HCT116 (cell line): ENCODE data around the gene AGAP1. TPM values are rescaled to one million over a fixed set of nuclear protein-coding genes. Genes with fewer than 3 reads are reported as not detected.

Source experiments
- ATAC-seq: fragments of 200-7000 bp; cut with Tn5 transposase; 2 replicates; pipeline ENCODE4 v1.9.1; 2020; ENCODE audit warnings: mild to moderate bottlenecking, moderate library complexity
- BruUV-seq: library from RNA; stranded (reverse); fragments of 400-500 nt; replicated peaks from 2 replicates; lab custom pipeline; 2021; lab: Mats Ljungman, UMichigan
- CTCF ChIA-PET: fragments of 300-600 bp; sonication (Branson Sonifier 250); formaldehyde crosslinking; loops from one replicate; lab custom pipeline; 2021; ENCODE audit warnings: antibody characterized with exemption; lab: Charles Lee
- POLR2A ChIA-PET: fragments of 300-600, 350-600 bp; sonication (Branson Sonifier 250); formaldehyde crosslinking; loops from one replicate; lab custom pipeline; 2021; ENCODE audit warnings: antibody characterized with exemption; lab: Charles Lee
- RAD21 ChIA-PET, 2 experiments: fragments of 300-600 bp; sonication (Branson Sonifier 250); formaldehyde crosslinking; loops; one replicate each; lab custom pipeline; 2023; ENCODE audit warnings: low total read pairs in 2 of 2; ENCODE audit not compliant: uncharacterized antibody in 2 of 2, unreplicated experiment in 2 of 2, low non-redundant PET in 1 of 2; lab: Charles Lee
- DNase-seq: peaks from one replicate; pipeline ENCODE4 v3.0.0-alpha.2; 2010; ENCODE audit warnings: low read depth, low spot score
- H2AFZ ChIP-seq: fragments of 200-600 bp; shearing (Covaris generic), sonication (generic); 2 replicates; pipeline ENCODE4 v1.6.1; 2017; ENCODE audit warnings: low read depth, mixed run types, mixed read lengths, antibody characterized with exemption, low read length; ENCODE audit not compliant: poor library complexity, severe bottlenecking
- H3K27ac ChIP-seq: 2 replicates; pipeline ENCODE4 v1.5.1; 2012; ENCODE audit warnings: low read depth, low read length
- H3K27me3 ChIP-seq: fragments of 200-600 bp; sonication (generic); 2 replicates; pipeline ENCODE4 v1.6.1; 2016; ENCODE audit warnings: mixed run types, low read length, mixed read lengths; ENCODE audit not compliant: insufficient read depth
- H3K36me3 ChIP-seq, 2 experiments: fragments of 200-500 bp in 1 of 2; fragments of 200-600 bp in 1 of 2; sonication (Bioruptor generic) in 1 of 2; sonication (generic) in 1 of 2; 2 replicates each; pipeline versions ENCODE4 v1.5.1 to v1.6.1; 2014 to 2016; ENCODE audit warnings: low read length in 2 of 2, inconsistent platforms in 1 of 2, mixed read lengths in 1 of 2, mixed run types in 1 of 2; ENCODE audit not compliant: insufficient read depth in 2 of 2, control insufficient read depth in 1 of 2
- H3K4me1 ChIP-seq, 2 experiments: fragments of 200-600 bp in 1 of 2; sonication (generic) in 1 of 2; 2 replicates each; pipeline versions ENCODE4 v1.5.1 to v1.6.1; 2012 to 2017; ENCODE audit warnings: low read length in 2 of 2, inconsistent platforms in 1 of 2, mild to moderate bottlenecking in 1 of 2, mixed read lengths in 1 of 2, mixed run types in 1 of 2, moderate library complexity in 1 of 2; ENCODE audit not compliant: insufficient read depth in 2 of 2, control insufficient read depth in 1 of 2
- H3K4me2 ChIP-seq: fragments of 200-600 bp; sonication (generic); 2 replicates; pipeline ENCODE4 v1.6.1; 2017; ENCODE audit warnings: mixed run types, low read length, mixed read lengths
- H3K4me3 ChIP-seq, 2 experiments: fragments of 200-600 bp in 1 of 2; sonication (generic) in 1 of 2; replicated peaks in 1 of 2; 2 replicates each; pipeline ENCODE4 v1.5.1; 2011 to 2016; ENCODE audit warnings: low read length in 2 of 2, control low read depth in 1 of 2, low read depth in 1 of 2, mild to moderate bottlenecking in 1 of 2, mixed read lengths in 1 of 2, mixed run types in 1 of 2
- H3K79me2 ChIP-seq: fragments of 200-600 bp; sonication (generic); 2 replicates; pipeline ENCODE4 v1.6.1; 2017; ENCODE audit warnings: mild to moderate bottlenecking, mixed run types, low read length, moderate library complexity, mixed read lengths; ENCODE audit not compliant: insufficient read depth
- H3K9ac ChIP-seq: fragments of 200-600 bp; sonication (generic); 2 replicates; pipeline ENCODE4 v1.6.1; 2016; ENCODE audit warnings: low read length, mixed read lengths
- H3K9me2 ChIP-seq: fragments of 200-600 bp; sonication (generic), shearing (Covaris generic); 2 replicates; pipeline ENCODE4 v1.6.1; 2017; ENCODE audit warnings: mixed run types, mild to moderate bottlenecking, moderate library complexity; ENCODE audit not compliant: insufficient read depth
- H3K9me3 ChIP-seq, 2 experiments: fragments of 200-500 bp in 1 of 2; fragments of 200-600 bp in 1 of 2; sonication (Bioruptor generic) in 1 of 2; sonication (generic) in 1 of 2; 2 replicates each; pipeline ENCODE4 v1.6.1; 2014 to 2017; ENCODE audit warnings: low read length in 2 of 2, mixed read lengths in 2 of 2, inconsistent platforms in 1 of 2, low read depth in 1 of 2, mild to moderate bottlenecking in 1 of 2, mixed run types in 1 of 2, moderate library complexity in 1 of 2; ENCODE audit not compliant: control insufficient read depth in 1 of 2, insufficient read depth in 1 of 2
- H4K20me1 ChIP-seq: fragments of 200-600 bp; sonication (generic), shearing (Covaris generic); 2 replicates; pipeline ENCODE4 v1.6.1; 2017; ENCODE audit warnings: mixed run types, mild to moderate bottlenecking, moderate library complexity; ENCODE audit not compliant: insufficient read depth
- CBX3 ChIP-seq: IDR thresholded peaks from 2 replicates; pipeline ENCODE4 v1.6.1; 2012; ENCODE audit warnings: low read depth
- CEBPB ChIP-seq: IDR thresholded peaks from 2 replicates; pipeline ENCODE4 v1.6.1; 2012; ENCODE audit warnings: low read depth
- EGR1 ChIP-seq: IDR thresholded peaks from 2 replicates; pipeline ENCODE4 v1.6.1; 2012; ENCODE audit warnings: low read depth
- ELF1 ChIP-seq: IDR thresholded peaks from 2 replicates; pipeline ENCODE4 v1.6.1; 2012; ENCODE audit warnings: low read depth, borderline replicate concordance
- EZH2 ChIP-seq: fragments of 200-600 bp; sonication (generic); IDR thresholded peaks from 2 replicates; pipeline ENCODE4 v1.6.1; 2017; ENCODE audit warnings: antibody characterized with exemption, mixed run types
- EZH2phosphoT487 ChIP-seq: fragments of 200-600 bp; IDR thresholded peaks from 2 replicates; pipeline ENCODE4 v1.6.1; 2018; ENCODE audit warnings: antibody characterized with exemption, borderline replicate concordance
- FOSL1 ChIP-seq: IDR thresholded peaks from 2 replicates; pipeline ENCODE4 v1.6.1; 2012; ENCODE audit warnings: low read depth
- JUND ChIP-seq: IDR thresholded peaks from 2 replicates; pipeline ENCODE4 v1.6.1; 2012
- POLR2A ChIP-seq: IDR thresholded peaks from 2 replicates; pipeline ENCODE4 v1.7.0; 2011; ENCODE audit warnings: borderline replicate concordance; ENCODE audit not compliant: insufficient read depth, insufficient read length; ENCODE audit errors: extremely low read depth
- POLR2AphosphoS5 ChIP-seq: IDR thresholded peaks from 2 replicates; pipeline ENCODE4 v1.6.1; 2011; ENCODE audit warnings: mild to moderate bottlenecking, low read depth, low read length, moderate library complexity
- SIN3A ChIP-seq: IDR thresholded peaks from 2 replicates; pipeline ENCODE4 v1.6.1; 2012; ENCODE audit warnings: low read depth
- SP1 ChIP-seq: IDR thresholded peaks from 2 replicates; pipeline ENCODE4 v1.6.1; 2012; ENCODE audit warnings: low read depth
- intact Hi-C: fragments of 100-400 bp; cut with micrococcal nuclease; formaldehyde crosslinking; loops from 2 replicates; pipeline ENCODE4 v1.10.0; 2022
- total RNA-seq: library from RNA; stranded (reverse); gene quantifications from one replicate; pipeline ENCODE4 v1.2.1, GENCODE V29; 2021; ENCODE audit not compliant: unreplicated experiment
- TF ChIP-seq, protein P1 (sequence below), 3 experiments: fragments of 200-600 bp in 1 of 3; sonication (generic) in 1 of 3; IDR thresholded peaks in 2 of 3; conservative IDR thresholded peaks in 1 of 3; 2 replicates each; pipeline ENCODE4 v1.5.1; 2012 to 2017; ENCODE audit warnings: low read depth in 2 of 3, low read length in 2 of 3, antibody characterized with exemption in 1 of 3, borderline replicate concordance in 1 of 3, control low read depth in 1 of 3, mild to moderate bottlenecking in 1 of 3, mixed read lengths in 1 of 3, mixed run types in 1 of 3, moderate library complexity in 1 of 3; ENCODE audit not compliant: insufficient read depth in 1 of 3
- TF ChIP-seq, protein P2 (sequence below): IDR thresholded peaks from 2 replicates; pipeline ENCODE4 v1.6.1; 2011; ENCODE audit warnings: mild to moderate bottlenecking, low read length, moderate library complexity; ENCODE audit not compliant: insufficient replicate concordance; ENCODE audit errors: extremely low read depth
- TF ChIP-seq, protein P3 (sequence below): IDR thresholded peaks from 2 replicates; pipeline ENCODE4 v1.6.1; 2012

AGAP1 gene
- total RNA-seq, 1 experiment from 2014 or later, result 43.8 TPM

DNA sequence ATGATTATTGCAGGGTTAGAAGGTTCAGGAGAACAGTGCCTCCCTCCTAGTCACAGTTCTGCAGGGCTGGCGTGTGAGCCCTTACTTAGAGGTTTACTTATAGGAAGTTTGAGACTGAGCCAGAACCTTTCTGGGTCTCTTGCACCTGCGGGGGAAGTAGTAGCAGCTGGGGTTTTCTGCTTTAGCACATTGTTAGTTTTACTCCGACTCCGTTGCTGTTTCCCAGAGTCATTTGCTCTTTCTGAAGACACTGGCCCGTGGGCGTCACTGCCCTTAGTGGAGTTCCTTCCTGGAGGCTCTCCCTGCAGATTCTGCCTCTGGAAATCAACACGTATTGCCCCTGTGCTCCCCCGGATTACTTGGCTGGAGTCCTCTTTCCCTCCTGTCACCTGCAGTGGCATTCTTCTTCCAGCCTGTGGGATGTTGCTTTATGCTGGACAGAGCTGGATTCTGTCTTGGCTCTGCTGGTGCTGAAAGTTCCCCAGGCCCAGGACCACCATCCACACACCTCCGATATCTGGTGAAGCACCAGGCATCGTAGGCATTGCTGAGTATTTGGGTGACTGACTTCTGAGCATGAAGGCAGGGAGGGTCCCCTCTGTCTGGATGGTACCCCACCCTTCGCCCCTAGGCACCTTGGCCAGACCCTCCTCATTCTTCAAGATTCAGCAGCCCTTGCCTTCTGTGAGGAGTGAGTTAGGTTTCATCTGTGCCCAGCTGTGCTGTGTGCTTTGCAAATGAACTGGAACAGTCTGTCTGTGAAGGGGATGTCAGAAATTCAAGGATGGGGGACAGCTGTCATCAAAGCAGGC, 51.7 kb downstream of the AGAP1 start:
- ChIA-PET POLR2A (no interaction called here), RAD21 (no interaction called here), CTCF (no interaction called here)
- no peak overlapping the region for H3K4me2 ChIP-seq
- H3K79me2 ChIP-seq, result peaks cover 93% of the 10 kb centered on the region
- H2AFZ ChIP-seq, result no peak overlapping the region
- H3K9ac ChIP-seq, result no peak overlapping the region
- no peaks in the 10 kb centered on the region for H3K9me3 ChIP-seq
- BruUV-seq, result no TSS peak
- H3K9me2 ChIP-seq, result no peaks in the 10 kb centered on the region
- H3K27ac ChIP-seq, result no peak overlapping the region
- ATAC-seq, result no peak
- no peak overlapping the region for H3K4me3 ChIP-seq
- DNase-seq, result no peak
- H3K27me3 ChIP-seq, result no peaks in the 10 kb centered on the region
- TF ChIP-seq ELF1, result no peak
- TF ChIP-seq SIN3A, result no peak
- TF ChIP-seq, protein P1, sequence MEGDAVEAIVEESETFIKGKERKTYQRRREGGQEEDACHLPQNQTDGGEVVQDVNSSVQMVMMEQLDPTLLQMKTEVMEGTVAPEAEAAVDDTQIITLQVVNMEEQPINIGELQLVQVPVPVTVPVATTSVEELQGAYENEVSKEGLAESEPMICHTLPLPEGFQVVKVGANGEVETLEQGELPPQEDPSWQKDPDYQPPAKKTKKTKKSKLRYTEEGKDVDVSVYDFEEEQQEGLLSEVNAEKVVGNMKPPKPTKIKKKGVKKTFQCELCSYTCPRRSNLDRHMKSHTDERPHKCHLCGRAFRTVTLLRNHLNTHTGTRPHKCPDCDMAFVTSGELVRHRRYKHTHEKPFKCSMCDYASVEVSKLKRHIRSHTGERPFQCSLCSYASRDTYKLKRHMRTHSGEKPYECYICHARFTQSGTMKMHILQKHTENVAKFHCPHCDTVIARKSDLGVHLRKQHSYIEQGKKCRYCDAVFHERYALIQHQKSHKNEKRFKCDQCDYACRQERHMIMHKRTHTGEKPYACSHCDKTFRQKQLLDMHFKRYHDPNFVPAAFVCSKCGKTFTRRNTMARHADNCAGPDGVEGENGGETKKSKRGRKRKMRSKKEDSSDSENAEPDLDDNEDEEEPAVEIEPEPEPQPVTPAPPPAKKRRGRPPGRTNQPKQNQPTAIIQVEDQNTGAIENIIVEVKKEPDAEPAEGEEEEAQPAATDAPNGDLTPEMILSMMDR (IDR thresholded peaks at IDR 0.05 in 2 of 3, conservative IDR thresholded peaks at IDR 0.05 in 1 of 3; ENCODE audit: borderline replicate concordance in 1 of 3, insufficient read depth in 1 of 3, low read depth in 2 of 3, low read length in 2 of 3), result no peak
- TF ChIP-seq EZH2phosphoT487, result no peak
- no peak for TF ChIP-seq EZH2
- no peak for TF ChIP-seq POLR2A
- TF ChIP-seq, protein P2, sequence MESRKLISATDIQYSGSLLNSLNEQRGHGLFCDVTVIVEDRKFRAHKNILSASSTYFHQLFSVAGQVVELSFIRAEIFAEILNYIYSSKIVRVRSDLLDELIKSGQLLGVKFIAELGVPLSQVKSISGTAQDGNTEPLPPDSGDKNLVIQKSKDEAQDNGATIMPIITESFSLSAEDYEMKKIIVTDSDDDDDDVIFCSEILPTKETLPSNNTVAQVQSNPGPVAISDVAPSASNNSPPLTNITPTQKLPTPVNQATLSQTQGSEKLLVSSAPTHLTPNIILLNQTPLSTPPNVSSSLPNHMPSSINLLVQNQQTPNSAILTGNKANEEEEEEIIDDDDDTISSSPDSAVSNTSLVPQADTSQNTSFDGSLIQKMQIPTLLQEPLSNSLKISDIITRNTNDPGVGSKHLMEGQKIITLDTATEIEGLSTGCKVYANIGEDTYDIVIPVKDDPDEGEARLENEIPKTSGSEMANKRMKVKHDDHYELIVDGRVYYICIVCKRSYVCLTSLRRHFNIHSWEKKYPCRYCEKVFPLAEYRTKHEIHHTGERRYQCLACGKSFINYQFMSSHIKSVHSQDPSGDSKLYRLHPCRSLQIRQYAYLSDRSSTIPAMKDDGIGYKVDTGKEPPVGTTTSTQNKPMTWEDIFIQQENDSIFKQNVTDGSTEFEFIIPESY, result no peak
- no peak for TF ChIP-seq CBX3
- no peak for TF ChIP-seq JUND
- TF ChIP-seq, protein P3, sequence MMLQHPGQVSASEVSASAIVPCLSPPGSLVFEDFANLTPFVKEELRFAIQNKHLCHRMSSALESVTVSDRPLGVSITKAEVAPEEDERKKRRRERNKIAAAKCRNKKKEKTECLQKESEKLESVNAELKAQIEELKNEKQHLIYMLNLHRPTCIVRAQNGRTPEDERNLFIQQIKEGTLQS, result no peak
- TF ChIP-seq CEBPB, result no peak
- no peak for TF ChIP-seq EGR1
- no peak for TF ChIP-seq SP1
- no peak for TF ChIP-seq FOSL1
- TF ChIP-seq POLR2AphosphoS5, result no peak
- H3K36me3 ChIP-seq, result no peaks in the 10 kb centered on the region
- peaks cover 0 to 5% of the 10 kb centered on the region in 2 experiments; a peak in 1 of 4 replicates for H3K4me1 ChIP-seq
- intact Hi-C loops, result no loop called here
- 0 out of 2 replicates have a peak, but pooled peaks cover 8% of the 10 kb centered on the region for H4K20me1 ChIP-seq
